SK-N-SH treated with all-trans-retinoic acid at 6 μM for 48 hours (cell line): ENCODE measurements around the gene GPSM1.

Experiments
- ATAC-seq: fragments of 200-7000 bp; cut with Tn5 transposase; 3 replicates; pipeline ENCODE4 v1.9.1; 2020; ENCODE audit warnings: mild to moderate bottlenecking, moderate library complexity
- ARNTL ChIP-seq: fragments of 450-650 bp; formaldehyde crosslinking; IDR thresholded peaks from 2 replicates; pipeline ENCODE4 v1.5.0; 2020; ENCODE audit warnings: low read depth, mild to moderate bottlenecking, moderate library complexity, borderline replicate concordance
- BACH2 ChIP-seq: fragments of 250-450 bp; sonication (Bioruptor Pico); IDR thresholded peaks from 2 replicates; pipeline ENCODE4 v1.9.0; 2021; ENCODE audit warnings: mild to moderate bottlenecking, borderline replicate concordance
- CSDC2 ChIP-seq: fragments of 250-450 bp; sonication (Bioruptor Pico); IDR thresholded peaks from 2 replicates; pipeline ENCODE4 v1.5.0; 2020; ENCODE audit warnings: mild to moderate bottlenecking, moderate library complexity
- GLIS3 ChIP-seq: fragments of 250-450 bp; sonication (Bioruptor Pico); IDR thresholded peaks from 2 replicates; pipeline ENCODE4 v1.5.0; 2020; ENCODE audit warnings: mild to moderate bottlenecking, moderate library complexity
- ISL1 ChIP-seq: fragments of 250-450 bp; sonication (Bioruptor Pico); IDR thresholded peaks from 2 replicates; pipeline ENCODE4 v2.1.2; 2022; ENCODE audit warnings: mild to moderate bottlenecking, moderate library complexity
- PPARA ChIP-seq: fragments of 250-450 bp; sonication (Bioruptor Pico); IDR thresholded peaks from 2 replicates; pipeline ENCODE4 v1.5.0; 2020; ENCODE audit warnings: mild to moderate bottlenecking, borderline replicate concordance
- RARB ChIP-seq: fragments of 250-450 bp; sonication (Bioruptor Pico); IDR thresholded peaks from 2 replicates; pipeline ENCODE4 v1.8.0; 2021; ENCODE audit warnings: mild to moderate bottlenecking, moderate library complexity
- SNAI2 ChIP-seq: fragments of 250-450 bp; sonication (Bioruptor Pico); IDR thresholded peaks from 2 replicates; pipeline ENCODE4 v1.5.0; 2020; ENCODE audit warnings: mild to moderate bottlenecking, moderate library complexity
- TCF4 ChIP-seq: fragments of 250-450 bp; sonication (Bioruptor Pico); IDR thresholded peaks from 2 replicates; pipeline ENCODE4 v1.8.0; 2021; ENCODE audit warnings: mild to moderate bottlenecking, moderate library complexity, borderline replicate concordance
- ZC3H10 ChIP-seq: fragments of 250-450 bp; sonication (Bioruptor Pico); IDR thresholded peaks from 2 replicates; pipeline ENCODE4 v1.5.1; 2021; ENCODE audit warnings: mild to moderate bottlenecking, moderate library complexity
- ZFP3 ChIP-seq: fragments of 250-450 bp; sonication (Bioruptor Pico); IDR thresholded peaks from 2 replicates; pipeline ENCODE4 v1.5.0; 2020; ENCODE audit warnings: mild to moderate bottlenecking, moderate library complexity
- ZFP30 ChIP-seq: fragments of 450-650 bp; formaldehyde crosslinking; IDR thresholded peaks from 2 replicates; pipeline ENCODE4 v1.5.0; 2022; ENCODE audit warnings: mild to moderate bottlenecking, moderate library complexity
- ZNF70 ChIP-seq: fragments of 450-650 bp; formaldehyde crosslinking; IDR thresholded peaks from 2 replicates; pipeline ENCODE4 v1.5.0; 2020; ENCODE audit warnings: mild to moderate bottlenecking, moderate library complexity
- ZNF8 ChIP-seq: fragments of 450-650 bp; formaldehyde crosslinking; IDR thresholded peaks from 2 replicates; pipeline ENCODE4 v1.5.0; 2020; ENCODE audit warnings: mild to moderate bottlenecking, moderate library complexity
- TF ChIP-seq, protein P1 (sequence below): fragments of 250-450 bp; sonication (Bioruptor Pico); IDR thresholded peaks from 2 replicates; pipeline ENCODE4 v1.8.0; 2020; ENCODE audit warnings: mild to moderate bottlenecking, moderate library complexity, borderline replicate concordance
- TF ChIP-seq, protein P2 (sequence below): fragments of 250-450 bp; sonication (Bioruptor Pico); IDR thresholded peaks from 2 replicates; pipeline ENCODE4 v1.5.1; 2020; ENCODE audit warnings: low read depth, mild to moderate bottlenecking, moderate library complexity
- TF ChIP-seq, protein P3 (sequence below): fragments of 250-450 bp; sonication (Bioruptor Pico); IDR thresholded peaks from 2 replicates; pipeline ENCODE4 v1.8.0; 2021; ENCODE audit warnings: low read depth, mild to moderate bottlenecking, moderate library complexity, borderline replicate concordance
- TF ChIP-seq, protein P4 (sequence below): fragments of 250-450 bp; sonication (Bioruptor Pico); IDR thresholded peaks from 2 replicates; pipeline ENCODE4 v1.5.0; 2020; ENCODE audit warnings: mild to moderate bottlenecking, moderate library complexity

GPSM1 gene

DNA sequence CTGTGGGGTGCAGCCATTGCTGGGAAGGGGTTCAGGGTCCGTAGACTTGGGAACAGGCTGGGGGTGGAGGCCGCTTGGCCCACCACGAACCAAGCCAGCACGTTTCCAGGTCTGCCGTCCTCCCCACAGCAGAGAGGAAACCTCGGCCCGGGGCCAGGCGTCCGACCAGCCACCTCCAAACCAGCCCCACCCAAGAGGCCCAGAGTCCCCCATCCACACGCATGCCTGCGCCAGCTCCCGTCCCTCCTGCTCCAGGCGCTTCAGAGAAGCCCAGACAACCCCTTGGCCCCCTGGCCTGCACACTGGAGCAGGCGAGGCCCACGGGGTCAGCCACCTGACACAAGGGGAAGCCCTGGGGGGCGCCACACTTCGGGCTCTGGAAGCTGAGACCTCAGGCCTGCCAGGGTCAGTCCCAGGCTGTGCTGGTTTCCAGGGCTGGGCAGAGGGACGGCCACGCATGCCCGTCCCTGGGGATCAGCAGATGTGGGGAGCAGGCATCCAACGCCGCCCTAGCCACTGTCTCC, 29.9 kb downstream of the GPSM1 start (continued):
- TF ChIP-seq, protein P1, sequence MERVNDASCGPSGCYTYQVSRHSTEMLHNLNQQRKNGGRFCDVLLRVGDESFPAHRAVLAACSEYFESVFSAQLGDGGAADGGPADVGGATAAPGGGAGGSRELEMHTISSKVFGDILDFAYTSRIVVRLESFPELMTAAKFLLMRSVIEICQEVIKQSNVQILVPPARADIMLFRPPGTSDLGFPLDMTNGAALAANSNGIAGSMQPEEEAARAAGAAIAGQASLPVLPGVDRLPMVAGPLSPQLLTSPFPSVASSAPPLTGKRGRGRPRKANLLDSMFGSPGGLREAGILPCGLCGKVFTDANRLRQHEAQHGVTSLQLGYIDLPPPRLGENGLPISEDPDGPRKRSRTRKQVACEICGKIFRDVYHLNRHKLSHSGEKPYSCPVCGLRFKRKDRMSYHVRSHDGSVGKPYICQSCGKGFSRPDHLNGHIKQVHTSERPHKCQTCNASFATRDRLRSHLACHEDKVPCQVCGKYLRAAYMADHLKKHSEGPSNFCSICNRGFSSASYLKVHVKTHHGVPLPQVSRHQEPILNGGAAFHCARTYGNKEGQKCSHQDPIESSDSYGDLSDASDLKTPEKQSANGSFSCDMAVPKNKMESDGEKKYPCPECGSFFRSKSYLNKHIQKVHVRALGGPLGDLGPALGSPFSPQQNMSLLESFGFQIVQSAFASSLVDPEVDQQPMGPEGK (CRISPR knock-in tag), result no peak
- TF ChIP-seq TCF4, result no peak
- TF ChIP-seq ARNTL, result no peak
- no peak for TF ChIP-seq PPARA
- TF ChIP-seq, protein P2, sequence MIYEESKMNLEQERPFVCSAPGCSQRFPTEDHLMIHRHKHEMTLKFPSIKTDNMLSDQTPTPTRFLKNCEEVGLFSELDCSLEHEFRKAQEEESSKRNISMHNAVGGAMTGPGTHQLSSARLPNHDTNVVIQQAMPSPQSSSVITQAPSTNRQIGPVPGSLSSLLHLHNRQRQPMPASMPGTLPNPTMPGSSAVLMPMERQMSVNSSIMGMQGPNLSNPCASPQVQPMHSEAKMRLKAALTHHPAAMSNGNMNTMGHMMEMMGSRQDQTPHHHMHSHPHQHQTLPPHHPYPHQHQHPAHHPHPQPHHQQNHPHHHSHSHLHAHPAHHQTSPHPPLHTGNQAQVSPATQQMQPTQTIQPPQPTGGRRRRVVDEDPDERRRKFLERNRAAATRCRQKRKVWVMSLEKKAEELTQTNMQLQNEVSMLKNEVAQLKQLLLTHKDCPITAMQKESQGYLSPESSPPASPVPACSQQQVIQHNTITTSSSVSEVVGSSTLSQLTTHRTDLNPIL, result no peak
- no peak for TF ChIP-seq ZC3H10 (CRISPR knock-in tag)

DNA sequence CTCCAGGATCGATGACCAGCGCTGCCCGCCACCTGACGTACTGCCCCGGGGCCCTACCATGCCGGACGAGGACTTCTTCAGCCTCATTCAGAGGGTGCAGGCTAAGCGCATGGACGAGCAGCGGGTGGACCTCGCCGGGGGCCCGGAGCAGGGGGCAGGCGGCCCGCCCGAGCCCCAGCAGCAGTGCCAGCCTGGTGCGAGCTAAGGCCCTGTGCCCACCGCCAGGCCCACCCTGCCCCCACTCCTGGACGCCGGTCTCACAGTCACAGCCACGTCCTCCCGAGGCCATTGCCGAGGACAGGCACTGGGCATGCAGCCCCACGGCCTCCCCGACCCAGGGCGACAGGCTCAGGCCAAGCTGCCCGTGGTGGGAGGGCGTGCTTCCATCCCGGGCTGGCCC, 30.7 kb downstream of the GPSM1 start:
- TF ChIP-seq RARB (CRISPR knock-in tag), result no peak
- no peak for ATAC-seq

DNA sequence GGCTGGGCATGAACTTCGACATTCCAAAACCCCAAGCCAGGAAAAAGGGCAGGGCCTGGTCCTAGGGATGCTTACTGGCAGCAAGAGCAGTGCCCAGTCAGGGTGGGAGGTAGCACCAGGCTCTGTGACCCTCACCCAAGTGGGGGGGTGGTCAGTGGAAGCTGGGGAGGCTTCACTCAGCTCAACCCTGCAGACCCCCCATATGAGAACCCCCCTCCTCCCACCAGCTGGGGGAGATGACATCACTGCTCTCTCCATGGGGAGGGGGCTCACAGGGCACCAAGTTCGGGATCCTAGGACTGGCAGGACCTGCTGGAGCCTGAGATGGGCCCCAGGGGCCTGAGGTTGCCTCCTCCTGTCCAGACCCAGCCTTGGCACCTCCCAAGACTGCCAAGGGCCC, 31.5 kb downstream of the GPSM1 start:
- ATAC-seq, result no peak
- TF ChIP-seq ZNF70 (no peak), RARB (CRISPR knock-in tag) (no peak), BACH2 (no peak)
- TF ChIP-seq, protein P1 (CRISPR knock-in tag), result no peak
- TF ChIP-seq, protein P3, sequence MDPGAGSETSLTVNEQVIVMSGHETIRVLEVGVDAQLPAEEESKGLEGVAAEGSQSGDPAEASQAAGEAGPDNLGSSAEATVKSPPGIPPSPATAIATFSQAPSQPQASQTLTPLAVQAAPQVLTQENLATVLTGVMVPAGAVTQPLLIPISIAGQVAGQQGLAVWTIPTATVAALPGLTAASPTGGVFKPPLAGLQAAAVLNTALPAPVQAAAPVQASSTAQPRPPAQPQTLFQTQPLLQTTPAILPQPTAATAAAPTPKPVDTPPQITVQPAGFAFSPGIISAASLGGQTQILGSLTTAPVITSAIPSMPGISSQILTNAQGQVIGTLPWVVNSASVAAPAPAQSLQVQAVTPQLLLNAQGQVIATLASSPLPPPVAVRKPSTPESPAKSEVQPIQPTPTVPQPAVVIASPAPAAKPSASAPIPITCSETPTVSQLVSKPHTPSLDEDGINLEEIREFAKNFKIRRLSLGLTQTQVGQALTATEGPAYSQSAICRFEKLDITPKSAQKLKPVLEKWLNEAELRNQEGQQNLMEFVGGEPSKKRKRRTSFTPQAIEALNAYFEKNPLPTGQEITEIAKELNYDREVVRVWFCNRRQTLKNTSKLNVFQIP, result no peak

DNA sequence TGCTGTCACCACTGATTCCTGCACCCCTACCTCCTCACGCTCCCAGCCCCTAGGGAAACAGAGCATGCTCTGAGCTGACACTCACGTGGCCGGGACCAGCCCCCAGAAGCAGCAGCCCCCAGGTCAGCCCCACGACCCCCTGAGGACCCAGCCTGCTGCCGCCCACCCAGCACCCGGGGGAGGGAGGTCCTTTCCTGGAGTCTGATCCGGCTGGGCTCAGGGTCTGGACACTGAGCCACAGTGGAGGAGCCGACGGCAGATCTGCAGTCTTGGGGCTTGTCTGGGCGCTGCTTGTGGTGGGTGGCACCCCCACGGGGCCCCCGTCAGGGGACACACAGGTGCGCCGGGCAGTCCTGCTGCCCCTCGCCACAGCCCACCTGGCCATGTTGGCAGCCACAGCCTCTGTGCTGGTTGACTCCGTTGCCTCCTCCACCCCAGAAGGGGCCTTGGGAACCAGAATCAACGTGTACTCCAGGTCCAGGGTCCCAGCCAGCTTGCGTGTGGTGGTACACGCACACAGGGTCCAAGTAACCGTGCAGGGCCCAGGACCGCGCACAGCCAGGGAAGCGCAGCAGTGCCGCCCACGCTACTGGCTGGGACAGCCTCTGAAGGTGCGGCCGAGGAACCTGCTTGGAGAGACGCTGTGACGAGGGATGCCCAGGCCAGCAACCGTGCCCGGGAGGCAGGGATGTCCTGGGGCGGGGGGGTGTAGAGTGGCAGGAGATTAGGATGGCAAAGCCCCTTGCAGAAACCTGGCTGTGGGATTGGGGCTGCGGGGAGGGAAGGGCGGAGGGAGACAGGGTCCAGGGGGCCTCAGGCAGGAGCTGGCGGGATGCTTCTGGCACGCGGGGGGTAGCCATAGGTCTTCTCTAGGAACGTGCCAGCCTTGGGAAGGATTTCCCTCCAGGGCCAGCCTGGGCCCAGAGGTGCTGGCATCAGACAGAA, 32.7 kb downstream of the GPSM1 start:
- TF ChIP-seq ISL1, result no peak
- no peak for TF ChIP-seq ARNTL
- TF ChIP-seq, protein P1 (CRISPR knock-in tag), result no peak
- TF ChIP-seq SNAI2 (CRISPR knock-in tag), result no peak
- no peak for ATAC-seq

DNA sequence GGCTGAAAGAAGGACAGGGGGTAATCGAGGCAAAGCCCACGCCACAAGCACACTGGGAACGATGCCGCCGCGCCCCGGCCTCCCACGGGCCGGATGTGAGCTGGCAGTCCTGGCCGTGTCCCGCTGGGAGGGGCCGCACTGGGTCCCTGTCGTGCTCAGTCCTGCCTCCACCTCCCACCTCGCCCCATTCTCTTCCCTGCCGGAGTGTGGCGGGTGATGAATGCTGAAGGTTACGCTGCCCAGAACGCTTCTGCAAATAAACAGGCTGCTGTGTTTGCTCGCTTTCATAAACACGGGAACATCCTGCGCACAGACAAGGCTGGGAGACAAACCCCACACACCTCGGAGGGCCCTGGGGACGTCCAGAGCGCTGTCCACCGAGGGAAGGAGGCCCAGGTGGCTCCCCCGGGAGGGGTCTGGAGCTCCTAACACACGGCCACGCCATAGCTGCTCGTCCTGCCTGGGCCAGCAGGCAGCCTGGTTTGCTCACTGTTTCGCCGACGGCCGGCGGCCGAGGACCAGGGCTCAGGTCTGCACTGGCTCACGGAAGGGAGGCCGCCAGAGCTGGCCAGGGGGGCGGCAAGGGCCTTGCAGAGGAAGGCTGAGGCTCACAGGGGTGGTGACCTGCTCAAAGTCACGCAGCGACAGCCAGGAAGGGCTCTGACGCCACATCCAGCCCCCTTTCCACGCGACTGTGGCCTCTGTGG, 33.9 kb downstream of the GPSM1 start:
- no peak for ATAC-seq
- TF ChIP-seq SNAI2 (CRISPR knock-in tag) (no peak), RARB (CRISPR knock-in tag) (no peak), ZFP30 (no peak), ZNF8 (CRISPR knock-in tag) (no peak), GLIS3 (CRISPR knock-in tag) (no peak), CSDC2 (CRISPR knock-in tag) (no peak), ARNTL (no peak), ZFP3 (no peak)
- TF ChIP-seq, protein P4, sequence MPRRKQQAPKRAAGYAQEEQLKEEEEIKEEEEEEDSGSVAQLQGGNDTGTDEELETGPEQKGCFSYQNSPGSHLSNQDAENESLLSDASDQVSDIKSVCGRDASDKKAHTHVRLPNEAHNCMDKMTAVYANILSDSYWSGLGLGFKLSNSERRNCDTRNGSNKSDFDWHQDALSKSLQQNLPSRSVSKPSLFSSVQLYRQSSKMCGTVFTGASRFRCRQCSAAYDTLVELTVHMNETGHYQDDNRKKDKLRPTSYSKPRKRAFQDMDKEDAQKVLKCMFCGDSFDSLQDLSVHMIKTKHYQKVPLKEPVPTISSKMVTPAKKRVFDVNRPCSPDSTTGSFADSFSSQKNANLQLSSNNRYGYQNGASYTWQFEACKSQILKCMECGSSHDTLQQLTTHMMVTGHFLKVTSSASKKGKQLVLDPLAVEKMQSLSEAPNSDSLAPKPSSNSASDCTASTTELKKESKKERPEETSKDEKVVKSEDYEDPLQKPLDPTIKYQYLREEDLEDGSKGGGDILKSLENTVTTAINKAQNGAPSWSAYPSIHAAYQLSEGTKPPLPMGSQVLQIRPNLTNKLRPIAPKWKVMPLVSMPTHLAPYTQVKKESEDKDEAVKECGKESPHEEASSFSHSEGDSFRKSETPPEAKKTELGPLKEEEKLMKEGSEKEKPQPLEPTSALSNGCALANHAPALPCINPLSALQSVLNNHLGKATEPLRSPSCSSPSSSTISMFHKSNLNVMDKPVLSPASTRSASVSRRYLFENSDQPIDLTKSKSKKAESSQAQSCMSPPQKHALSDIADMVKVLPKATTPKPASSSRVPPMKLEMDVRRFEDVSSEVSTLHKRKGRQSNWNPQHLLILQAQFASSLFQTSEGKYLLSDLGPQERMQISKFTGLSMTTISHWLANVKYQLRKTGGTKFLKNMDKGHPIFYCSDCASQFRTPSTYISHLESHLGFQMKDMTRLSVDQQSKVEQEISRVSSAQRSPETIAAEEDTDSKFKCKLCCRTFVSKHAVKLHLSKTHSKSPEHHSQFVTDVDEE (CRISPR knock-in tag), result no peak
- TF ChIP-seq, protein P2, result no peak
